Measurements from ENCODE around the gene KSR1. TPM values are rescaled to one million over a fixed set of nuclear protein-coding genes. Genes with fewer than 3 reads are reported as not detected.
A peak's percentile ranks its signal among the peaks of the same experiment; 100 is the strongest.

Gene KSR1
- polyA plus RNA-seq, 5 donors, result 50.0 to 72.7 (median 53.4) TPM

DNA sequence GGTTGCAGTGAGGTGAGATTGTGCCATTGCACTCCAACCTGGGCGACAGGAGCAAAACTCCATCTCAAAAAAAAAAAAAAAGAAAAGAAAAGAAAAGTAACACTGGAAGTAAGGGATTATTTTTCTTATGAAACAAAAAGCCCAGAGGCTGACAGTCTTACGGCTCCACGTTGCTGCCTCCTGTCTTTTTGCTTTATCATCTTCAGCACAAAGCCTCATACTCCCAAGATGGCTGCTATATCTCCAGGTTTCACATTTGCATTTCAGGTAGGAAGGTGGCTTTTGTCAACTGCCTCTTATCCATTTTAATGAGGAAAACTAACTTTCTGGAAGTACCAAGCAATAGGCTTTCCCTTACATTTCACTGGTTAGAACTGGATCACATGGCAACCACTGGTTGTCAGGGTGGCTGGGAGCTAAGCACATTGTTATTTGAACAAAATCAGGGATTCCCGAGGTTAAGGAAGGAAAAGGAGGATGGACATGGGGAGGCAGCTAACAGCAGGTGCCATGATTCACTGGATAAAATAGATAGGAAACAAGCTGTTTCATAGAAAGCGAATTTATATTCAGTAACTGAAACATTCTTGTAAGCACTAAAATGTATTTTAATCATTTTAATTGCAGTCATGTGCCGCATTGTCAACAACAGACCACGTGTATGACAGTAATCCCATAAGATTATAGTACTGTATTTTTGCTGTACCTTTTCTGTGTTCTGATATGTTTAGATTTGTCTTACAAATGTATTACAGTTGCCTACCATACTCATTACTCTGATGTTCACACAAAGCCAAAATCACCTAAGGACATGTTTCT lies 58.6 kb downstream of the KSR1 start:
- DNase-seq, result no peak

- no peak for DNase-seq
Observed at GRCh38 chr17:27518048-27518447, 61.8 kb downstream of the KSR1 start.

- DNase-seq, result no peak
Observed at GRCh38 chr17:27518545-27519521, 62.6 kb downstream of the KSR1 start.

DNA sequence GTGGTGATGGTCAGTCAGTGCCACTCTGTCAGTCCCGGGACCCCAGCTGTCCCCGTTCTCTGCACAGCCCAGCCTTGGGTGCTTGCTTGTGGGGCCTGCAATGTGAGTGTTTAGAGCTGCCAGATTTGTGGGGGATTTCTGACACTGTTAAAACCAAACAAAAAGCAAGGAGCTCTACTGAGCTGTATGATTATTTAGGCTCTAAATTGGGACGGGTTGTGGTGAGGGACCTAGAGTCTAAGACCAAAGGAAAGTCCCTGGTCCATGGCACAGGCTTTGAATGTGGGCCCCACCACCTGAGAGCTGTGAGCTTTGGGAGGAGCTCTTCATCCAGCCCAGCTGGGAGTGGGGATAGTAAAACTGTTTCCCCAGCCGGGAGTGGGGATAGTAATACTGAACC lies 63.3 kb downstream of the KSR1 start:
- DNase-seq, result no peak

DNA sequence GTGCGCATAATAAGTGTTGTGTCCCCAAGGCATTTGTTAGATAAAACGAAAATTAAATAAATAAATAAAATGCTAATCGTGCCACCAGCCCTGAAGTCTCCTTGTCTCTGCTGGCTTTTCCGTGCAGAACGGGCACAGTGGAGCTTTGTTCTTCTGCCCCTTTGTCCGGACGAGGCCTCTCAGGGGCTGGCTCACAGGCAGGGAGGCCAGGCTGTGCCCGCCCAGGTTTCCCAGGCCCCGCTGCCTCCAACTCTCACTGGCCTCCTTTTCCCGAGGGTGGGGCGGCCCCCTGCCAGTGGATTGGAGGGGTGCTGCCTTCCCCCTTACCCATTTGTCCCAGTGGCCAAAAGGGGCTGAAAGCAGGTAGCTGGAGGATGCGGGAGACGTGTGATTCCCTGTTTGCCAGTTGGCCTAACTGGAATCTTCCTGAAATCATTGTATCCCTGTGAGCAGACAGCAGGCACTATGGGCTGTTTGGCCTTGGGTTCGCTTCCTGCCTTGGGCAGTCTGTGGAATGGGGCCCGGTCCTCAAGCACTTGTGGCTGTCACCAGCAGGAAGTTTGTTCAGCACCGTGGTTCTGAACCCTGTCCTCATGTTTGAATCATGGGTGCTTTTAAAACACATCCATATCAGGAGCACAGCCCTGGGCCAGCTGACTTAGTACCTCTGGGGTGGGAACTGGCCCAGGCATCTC lies 64.4 kb downstream of the KSR1 start:
- no peak for DNase-seq

DNA sequence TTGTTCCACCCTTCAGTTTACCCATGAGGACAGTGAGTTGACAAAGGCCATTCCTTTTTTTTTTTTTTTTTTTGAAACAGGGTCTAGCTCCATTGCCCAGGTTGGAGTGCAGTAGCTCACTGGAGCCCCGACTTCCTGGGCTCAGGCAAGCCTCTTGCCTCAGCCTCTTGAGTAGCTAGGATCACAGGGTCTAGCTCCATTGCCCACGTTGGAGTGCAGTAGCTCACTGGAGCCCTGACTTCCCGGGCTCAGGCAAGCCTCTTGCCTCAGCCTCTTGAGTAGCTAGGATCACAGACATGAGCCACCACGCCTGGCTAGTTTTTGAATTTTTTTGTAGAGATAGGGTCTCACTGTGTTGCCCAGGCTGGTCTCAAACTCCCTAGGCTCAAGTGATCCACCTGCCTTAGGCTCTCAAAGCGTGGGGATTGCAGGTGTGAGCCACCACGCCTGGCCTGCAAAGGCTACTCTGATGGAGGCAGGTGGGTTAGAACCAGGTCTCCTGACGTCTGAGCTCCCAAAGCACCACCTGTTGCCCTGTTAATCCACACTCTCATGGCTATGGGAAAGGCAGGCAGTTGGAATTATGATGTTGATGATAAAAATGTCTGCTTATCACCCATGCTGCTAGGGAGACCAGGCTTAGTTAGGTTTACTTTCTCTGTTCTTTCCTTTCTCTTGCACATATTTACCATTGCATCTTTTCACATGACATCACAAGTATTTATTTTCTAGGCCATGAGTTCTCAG lies 65.2 kb downstream of the KSR1 start:
- no peak for DNase-seq

- DNase-seq, result no peak
Observed at GRCh38 chr17:27522028-27522635, 65.9 kb downstream of the KSR1 start.

DNA sequence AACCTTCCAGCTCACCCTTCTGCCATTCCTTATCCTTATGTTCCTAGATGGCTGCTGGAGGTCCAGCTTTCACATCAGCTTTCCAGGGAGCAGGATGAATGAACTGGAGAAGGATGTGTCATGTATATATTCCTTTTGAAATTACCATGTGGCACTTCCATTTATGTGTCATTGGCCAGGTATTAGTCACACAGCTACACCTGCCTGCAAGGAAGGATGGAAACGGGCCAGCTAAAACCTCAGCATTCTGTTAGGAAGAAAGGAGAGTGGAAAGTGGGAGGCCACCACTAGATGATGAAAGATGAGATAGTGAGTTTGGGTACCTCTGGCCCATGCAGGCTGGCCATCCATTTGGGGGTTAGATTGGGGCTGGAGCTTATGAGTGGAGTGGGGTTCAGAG lies 67.5 kb downstream of the KSR1 start:
- DNase-seq, result no peak

- DNase-seq, result no peak
Observed at GRCh38 chr17:27524594-27524993, 68.3 kb downstream of the KSR1 start.

DNA sequence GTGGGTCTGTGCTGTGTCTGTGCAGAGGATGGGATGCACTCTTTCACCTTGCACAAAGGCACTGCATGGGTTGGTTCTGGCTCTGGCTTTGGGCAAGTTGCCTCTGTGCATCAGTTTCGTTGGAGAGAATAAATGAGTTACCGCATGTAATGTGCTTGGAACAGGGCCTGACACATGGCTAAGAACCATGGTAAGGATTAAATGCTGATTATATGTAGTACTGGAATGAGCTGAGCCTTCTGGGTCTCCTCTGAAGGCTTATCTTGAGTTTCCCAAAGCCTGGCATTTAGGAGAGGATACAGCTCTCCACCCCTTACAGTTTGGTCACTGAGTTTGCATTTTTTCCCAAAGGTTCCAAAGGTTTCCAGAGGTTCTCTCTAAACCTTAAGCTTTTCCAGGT lies 69.1 kb downstream of the KSR1 start:
- DNase-seq, result no peak

- no peak for DNase-seq
Observed at GRCh38 chr17:27525836-27526603, 69.8 kb downstream of the KSR1 start.

GRCh38 chr17:27526604-27527002 lies 70.4 kb downstream of the KSR1 start:
- DNase-seq, result no peak

GRCh38 chr17:27529230-27529796 lies 73.1 kb downstream of the KSR1 start:
- peak in 1 of 2 donors; percentile 43 for DNase-seq

DNA sequence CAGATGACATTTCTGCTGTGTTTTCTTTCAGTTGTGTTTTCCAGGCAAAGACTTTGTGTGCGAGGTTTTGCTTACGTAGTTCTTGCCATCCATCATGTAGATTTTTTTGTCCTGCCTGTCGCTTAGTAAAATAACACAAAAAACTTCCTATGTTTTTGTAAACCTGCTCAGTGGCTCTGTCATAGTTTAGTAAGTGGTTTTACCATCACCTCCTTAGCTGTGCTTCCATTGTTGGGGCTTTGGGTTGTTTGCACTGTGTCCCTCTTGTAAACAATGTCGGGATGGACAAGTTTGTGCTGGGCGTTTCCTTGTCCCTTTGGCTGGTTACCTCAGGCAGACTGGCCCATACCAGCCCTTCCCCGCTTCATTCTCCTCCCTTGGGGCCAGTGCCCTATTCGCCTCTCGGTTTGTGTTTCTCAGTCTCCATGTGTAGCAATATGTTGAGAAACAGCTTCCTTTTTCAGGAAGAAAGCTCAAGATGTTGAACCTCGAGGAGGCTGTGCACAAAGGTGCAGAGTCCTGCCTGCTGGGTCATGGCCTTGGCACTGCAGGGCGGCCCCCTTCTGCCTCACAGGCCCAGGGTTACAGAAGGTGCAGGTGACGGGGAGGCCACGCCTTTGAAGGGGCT lies 74.6 kb downstream of the KSR1 start:
- DNase-seq, result peak in 1 of 2 donors; percentile 36

GRCh38 chr17:27531469-27531961 lies 75.3 kb downstream of the KSR1 start:
- DNase-seq, result no peak

DNA sequence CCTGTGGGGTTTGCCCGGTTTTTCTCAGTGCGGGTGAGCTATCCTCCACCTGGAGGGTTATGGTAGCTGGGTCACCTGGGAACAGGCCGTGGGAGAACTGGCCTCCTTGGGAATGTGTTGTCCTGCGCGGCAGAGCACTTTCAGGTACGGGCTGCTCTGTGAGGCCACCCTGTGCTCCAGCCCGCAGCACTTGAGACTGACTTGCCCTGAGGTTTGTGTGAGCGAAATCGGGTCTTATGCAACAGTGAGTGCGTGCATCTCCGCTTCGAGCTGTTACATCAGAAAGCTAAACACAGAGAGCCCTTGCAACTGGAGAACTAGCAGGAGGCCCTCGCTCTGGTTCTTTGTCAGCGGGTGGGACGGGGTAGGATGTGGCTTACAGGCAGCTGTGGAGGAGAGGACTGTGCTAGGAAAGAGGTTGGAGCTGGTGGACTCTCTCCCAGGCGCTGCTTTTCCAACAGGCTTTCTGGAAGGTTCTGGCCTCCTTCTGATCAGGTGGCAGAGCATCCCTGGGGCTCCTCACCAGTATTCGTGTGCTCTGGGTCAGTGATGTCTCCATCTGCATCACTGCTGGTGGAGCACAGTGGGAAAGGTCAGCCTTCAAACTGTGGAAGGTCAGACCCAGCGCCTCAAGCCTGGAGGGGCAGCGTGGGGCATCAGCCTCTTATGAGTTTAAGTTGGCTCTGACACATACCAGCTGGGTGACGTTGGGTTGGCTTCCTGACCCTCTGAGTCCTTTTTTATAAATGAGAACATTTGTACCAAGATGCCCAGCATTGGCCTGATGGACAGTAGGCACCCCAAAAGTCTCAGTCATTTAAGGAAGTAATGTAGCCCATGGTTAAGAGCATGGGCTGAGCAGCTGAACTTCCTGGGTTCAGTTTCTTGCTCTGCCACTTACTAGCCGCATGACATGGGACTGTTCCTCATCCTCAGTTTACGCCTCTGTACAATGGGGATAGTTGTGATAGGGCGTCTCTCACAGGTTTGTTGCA lies 76.3 kb downstream of the KSR1 start:
- peak; percentile 81 to 86 for DNase-seq

Measured in right lung (tissue), 5 donors.